HG03196 (cell line): Measurements from ENCODE around the gene PCARE.
"Not testable (repeated sequence)": the region's sequence is repeated elsewhere in the genome, so short reads cannot be mapped to it uniquely, and the experiment has no call there.

ENCODE experiments used
- ATAC-seq: cut with Tn5 transposase; IDR thresholded peaks from one replicate; pipeline ENCODE4 v1.9.1; 2021; ENCODE audit not compliant: unreplicated experiment

Gene PCARE

GRCh38 chr2:29097569-29097968, 23.2 kb upstream of the PCARE start:
- ATAC-seq: no peak

DNA sequence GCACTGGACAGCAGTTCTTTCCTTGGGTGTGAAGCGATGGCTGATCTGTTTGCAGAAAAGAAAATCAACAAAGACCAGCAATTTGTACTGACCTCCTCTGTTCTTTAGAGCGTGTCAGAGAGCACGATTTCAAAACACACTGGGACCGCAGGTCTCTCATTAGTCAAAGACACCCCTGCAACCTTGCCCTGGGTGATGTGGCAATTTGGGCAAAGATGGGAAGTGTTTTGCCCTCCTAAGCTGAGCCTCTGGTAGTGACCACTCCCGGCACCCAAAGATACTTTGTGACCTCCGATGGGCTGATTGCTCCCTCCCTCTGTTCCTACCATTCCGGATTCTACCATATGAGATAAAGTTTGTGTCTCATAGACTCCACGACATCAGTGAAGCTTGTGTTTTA, 22.6 kb upstream of the PCARE start:
- no peak for ATAC-seq

DNA sequence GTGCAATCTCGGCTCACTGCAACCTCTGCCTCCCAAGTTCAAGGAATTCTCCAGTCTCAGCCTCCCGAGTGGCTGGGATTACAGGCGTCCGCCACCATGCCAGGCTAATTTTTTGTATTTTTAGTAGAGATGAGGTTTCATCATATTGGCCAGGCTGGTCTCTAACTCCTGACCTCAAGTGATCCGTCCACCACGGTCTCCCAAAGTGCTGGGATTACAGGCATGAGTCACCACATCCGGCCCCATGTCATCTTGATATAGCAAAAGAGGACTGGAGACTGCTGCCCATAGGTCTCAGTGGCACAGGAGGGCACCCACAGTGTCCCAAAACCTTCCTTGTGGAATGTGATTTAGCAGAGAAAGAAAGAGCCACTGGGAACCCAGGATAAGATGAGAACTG, 16.0 kb upstream of the PCARE start:
- ATAC-seq: not testable (repeated sequence)

DNA sequence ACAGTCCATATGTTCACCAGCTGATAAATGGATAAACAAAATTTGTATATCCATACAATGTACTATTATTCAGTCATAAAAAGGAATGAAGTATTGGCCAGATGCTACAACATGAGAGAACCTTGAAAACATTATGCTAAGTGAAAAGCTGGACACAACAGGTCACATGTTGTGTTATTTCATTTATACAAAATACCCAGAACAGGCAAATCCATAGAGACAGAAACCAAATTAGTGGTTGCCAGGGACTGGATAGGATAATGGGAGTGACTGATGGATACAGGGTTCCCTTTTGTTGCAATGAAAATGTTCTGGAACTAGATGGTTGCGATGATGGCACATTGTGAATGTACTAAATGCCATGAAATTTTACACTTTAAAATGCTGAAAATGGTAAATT, 10.2 kb upstream of the PCARE start:
- no peak for ATAC-seq

DNA sequence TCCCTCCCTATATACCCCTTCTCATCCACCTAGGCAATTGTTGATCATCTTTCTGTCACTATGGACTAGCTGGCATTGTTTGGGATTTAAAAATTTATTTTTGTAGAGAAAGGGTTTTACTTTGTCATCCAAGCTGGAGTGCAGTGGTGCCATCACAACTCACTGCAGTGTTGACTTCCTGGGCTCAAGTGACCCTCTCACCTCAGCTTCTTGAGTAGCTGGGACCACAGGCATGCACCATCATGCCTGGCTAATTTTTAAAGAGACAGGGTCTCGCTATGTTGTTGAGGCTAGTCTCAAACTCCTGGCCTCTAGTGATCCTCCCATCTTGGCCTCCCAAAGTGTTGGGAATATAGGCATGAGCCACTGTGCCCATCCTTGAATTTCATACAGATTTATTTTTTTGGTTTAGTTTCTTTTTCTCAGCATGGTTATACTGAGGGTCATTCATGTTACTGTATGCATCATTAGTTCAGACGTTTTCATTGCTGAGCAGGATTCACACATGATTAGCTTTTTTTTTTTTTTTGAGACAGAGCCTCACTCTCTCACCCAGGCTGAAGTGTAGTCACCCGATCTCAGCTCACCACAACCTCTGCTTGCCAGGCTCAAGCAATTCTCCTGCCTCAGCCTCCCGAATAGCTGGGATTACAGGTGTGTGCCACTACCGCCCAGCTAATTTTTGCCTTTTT, 8.6 kb upstream of the PCARE start:
- no peak for ATAC-seq

GRCh38 chr2:29080886-29081743, 6.8 kb upstream of the PCARE start:
- ATAC-seq: no peak

DNA sequence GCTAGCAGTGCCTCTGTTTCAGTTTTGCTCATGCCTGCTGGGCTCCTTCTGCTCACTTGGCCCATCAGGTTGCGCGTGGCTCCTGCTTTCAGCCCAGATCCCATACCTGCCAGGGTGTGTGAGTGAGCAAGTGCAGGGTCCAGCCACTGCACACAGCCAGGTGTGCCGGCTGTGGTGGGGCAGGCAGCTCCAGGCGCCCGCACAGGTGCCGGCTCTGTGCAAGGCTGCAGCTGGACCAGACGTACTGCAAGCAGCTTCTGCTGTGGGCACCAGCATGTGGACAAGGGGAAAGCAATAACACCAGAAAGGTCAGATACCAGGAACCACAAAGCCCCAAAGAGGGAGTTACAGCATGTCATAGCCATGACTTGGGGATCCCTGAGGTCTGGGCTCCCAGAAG, 5.6 kb upstream of the PCARE start:
- ATAC-seq: no peak

GRCh38 chr2:29075894-29076705, 1.8 kb upstream of the PCARE start:
- no peak for ATAC-seq

GRCh38 chr2:29073933-29074332, 390 bp downstream of the PCARE start:
- no peak for ATAC-seq

GRCh38 chr2:29072971-29073725, 1.2 kb downstream of the PCARE start:
- no peak for ATAC-seq

DNA sequence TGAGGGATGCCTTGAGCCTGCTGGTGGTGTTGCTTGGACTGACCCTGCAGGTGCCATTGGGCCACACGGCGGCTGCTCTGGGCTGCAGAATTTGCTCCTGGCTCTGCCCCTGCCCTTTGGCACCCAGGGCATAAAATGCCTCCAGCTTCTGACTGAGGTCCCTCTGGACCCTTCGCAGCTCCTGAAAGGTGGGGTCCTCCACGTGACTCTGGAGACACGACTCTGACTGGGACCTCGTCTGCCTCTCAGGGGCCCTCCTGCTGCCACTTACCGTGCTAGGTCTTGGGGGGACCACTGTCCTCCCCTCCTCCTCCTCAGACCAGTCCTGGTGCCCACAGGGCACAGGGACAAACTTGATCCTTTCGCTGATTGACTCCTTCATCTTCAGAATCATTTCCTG, 2.1 kb downstream of the PCARE start:
- ATAC-seq: no peak

- no peak for ATAC-seq
Measured at GRCh38 chr2:29071032-29071975, 3.0 kb downstream of the PCARE start.

DNA sequence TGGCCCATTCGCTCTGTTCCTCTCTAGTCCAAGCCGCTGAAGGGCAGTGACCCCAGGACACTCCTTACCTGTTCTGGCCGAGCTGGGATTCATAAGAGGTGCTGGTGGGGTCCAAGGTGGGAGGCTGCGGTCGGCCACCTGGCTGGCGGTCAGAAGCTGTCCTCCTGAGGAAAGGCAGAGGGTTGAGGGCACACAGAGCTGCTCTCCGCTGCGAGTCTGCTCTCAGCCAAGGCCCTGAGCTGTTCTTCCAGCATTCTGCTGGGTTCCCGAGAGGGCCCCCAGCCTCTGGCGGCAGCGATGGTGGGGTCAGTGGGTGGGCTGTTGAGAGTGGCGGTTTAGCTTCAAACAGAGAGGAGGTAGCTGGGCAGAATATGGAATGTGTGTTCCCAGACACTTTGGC, 3.8 kb downstream of the PCARE start:
- ATAC-seq: no peak

GRCh38 chr2:29068513-29068912, 5.8 kb downstream of the PCARE start:
- no peak for ATAC-seq

- ATAC-seq: no peak
Measured at GRCh38 chr2:29066997-29067605, 7.2 kb downstream of the PCARE start.

- ATAC-seq: no peak
Measured at GRCh38 chr2:29066271-29066860, 8.0 kb downstream of the PCARE start.

GRCh38 chr2:29065068-29065811, 9.1 kb downstream of the PCARE start:
- no peak for ATAC-seq

- no peak for ATAC-seq
Measured at GRCh38 chr2:29064746-29065067, 9.6 kb downstream of the PCARE start.

- ATAC-seq: no peak
Measured at GRCh38 chr2:29064346-29064715, 10.0 kb downstream of the PCARE start.
